ENCODE measurements around the gene TEFM. TPM values are rescaled to one million over a fixed set of nuclear protein-coding genes. Genes with fewer than 3 reads are reported as not detected.

Gene TEFM
- total RNA-seq, 1 donor from 2014 or later, result 13.0 TPM

Small RNA genes lying within 50 kb of the gene (small RNA-seq; reads per million reads assigned to genes)
- not detected for gene RNU6-298P

Other genes starting within 250 kb of the TEFM start
- gene CRLF3, start 81.5 kb downstream of the TEFM start, total RNA-seq, result 15.1 TPM
- gene ATAD5, start 74.3 kb downstream of the TEFM start, total RNA-seq, result 8.6 TPM
- 4.1 TPM for gene ADAP2, start 15.7 kb upstream of the TEFM start, total RNA-seq
- 1.2 TPM for gene RNF135, start 64.8 kb upstream of the TEFM start, total RNA-seq
- gene NF1, start 188.7 kb upstream of the TEFM start, total RNA-seq, result 96.6 TPM